IPS DF 6.9 (cell line): ENCODE results near the gene NPRL2.

ENCODE experiments used
- DNase-seq: peaks from one replicate; pipeline ENCODE4 v3.0.0-alpha.2; 2013; ENCODE audit warnings: low read depth, low spot score
- H3K27ac ChIP-seq: one replicate; pipeline ENCODE4 v1.5.1; 2013; ENCODE audit warnings: low read length, control low read depth
- H3K27me3 ChIP-seq: 2 replicates; pipeline ENCODE4 v1.6.1; 2013; ENCODE audit warnings: mild to moderate bottlenecking, low read length; ENCODE audit not compliant: control insufficient read depth, insufficient read depth
- H3K36me3 ChIP-seq: 2 replicates; pipeline ENCODE4 v1.6.1; 2013; ENCODE audit warnings: low read length; ENCODE audit not compliant: control insufficient read depth, insufficient read depth
- H3K4me1 ChIP-seq: 2 replicates; pipeline ENCODE4 v1.6.1; 2013; ENCODE audit warnings: low read length; ENCODE audit not compliant: control insufficient read depth, insufficient read depth
- H3K4me3 ChIP-seq: 2 replicates; pipeline ENCODE4 v1.5.1; 2013; ENCODE audit warnings: mild to moderate bottlenecking, low read length
- H3K9me3 ChIP-seq: 2 replicates; pipeline ENCODE4 v1.6.1; 2013; ENCODE audit warnings: low read length, inconsistent platforms; ENCODE audit not compliant: control insufficient read depth, insufficient read depth
- WGBS: extraction: QIAGEN DNeasy Blood & Tissue Kit; methylation state at CpG from one replicate; pipeline ENCODE4 v1.1.7; 2013; ENCODE audit warnings: mixed read lengths, missing lambda C conversion rate; ENCODE audit not compliant: insufficient read length, insufficient coverage; 5-methylcytosine and 5-hydroxymethylcytosine counted together

The NPRL2 gene

DNA sequence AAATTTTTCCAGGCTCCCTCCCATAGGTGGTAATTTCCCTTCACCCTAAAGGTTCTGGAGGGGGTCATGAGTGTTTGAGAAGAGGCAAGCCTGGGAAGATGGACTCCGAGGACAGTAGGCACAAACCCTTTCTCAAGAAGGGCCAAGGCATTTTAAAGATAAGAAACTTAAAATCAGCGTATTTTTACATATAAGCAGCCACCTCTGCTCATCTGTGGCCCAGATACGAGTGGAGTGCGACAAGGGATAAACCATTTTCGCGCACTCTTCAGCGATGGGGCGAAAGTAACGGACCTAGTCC, 10.5 kb downstream of the NPRL2 start:
- no peaks in the 10 kb centered on the region for H3K9me3 ChIP-seq
- no CpG with 5 or more reads among the region's 9 CpGs for WGBS
- peaks cover 3% of the 10 kb centered on the region; the same call in 1 of the 2 replicates for H3K4me1 ChIP-seq
- no peak for DNase-seq
- H3K27ac ChIP-seq, result no peak overlapping the region
- H3K4me3 ChIP-seq, result peak overlapping the region; percentile 40; the same call in 1 of the 2 replicates
- H3K36me3 ChIP-seq, result no peaks in the 10 kb centered on the region
- peaks cover 16% of the 10 kb centered on the region; the same call in 1 of the 2 replicates for H3K27me3 ChIP-seq

DNA sequence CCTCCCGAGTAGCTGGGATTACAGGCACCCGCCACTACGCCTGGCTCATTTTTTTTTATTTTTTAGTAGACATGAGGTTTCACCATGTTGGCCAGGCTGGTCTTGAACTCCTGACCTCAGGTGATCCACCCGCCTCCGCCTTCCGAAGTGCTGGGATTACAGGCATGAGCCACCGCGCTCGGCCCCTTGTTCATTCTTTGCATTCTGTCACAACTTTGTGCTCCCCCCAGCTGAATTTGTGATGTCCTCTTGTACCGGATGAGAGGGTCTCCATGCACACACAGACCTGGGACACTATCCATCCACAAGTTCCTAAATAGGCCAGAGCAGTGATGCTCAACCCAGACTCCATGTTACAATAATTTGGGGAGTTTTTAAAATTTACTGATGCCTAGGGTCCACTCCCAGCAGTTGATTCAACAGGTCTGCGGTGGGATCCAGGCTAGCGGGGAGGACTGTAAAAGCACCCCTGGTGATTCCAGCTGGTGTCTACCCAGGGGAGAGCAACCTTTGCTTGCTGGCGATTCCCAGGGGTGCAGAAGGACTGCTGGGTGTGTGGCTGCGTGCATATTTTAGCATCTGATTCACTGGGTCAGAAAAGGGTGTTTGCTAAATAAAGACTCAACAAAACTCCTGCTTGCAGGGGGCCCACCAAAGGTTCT, 11.0 kb downstream of the NPRL2 start:
- Histone ChIP-seq H3K27me3 (peaks cover 14% of the 10 kb centered on the region; the same call in 1 of the 2 replicates), H3K36me3 (no peaks in the 10 kb centered on the region), H3K4me3 (no peak overlapping the region), H3K27ac (no peak overlapping the region), H3K4me1 (peaks cover 3% of the 10 kb centered on the region; the same call in 1 of the 2 replicates), H3K9me3 (no peaks in the 10 kb centered on the region)
- WGBS, result no CpG with 5 or more reads among the region's 14 CpGs
- DNase-seq, result no peak

DNA sequence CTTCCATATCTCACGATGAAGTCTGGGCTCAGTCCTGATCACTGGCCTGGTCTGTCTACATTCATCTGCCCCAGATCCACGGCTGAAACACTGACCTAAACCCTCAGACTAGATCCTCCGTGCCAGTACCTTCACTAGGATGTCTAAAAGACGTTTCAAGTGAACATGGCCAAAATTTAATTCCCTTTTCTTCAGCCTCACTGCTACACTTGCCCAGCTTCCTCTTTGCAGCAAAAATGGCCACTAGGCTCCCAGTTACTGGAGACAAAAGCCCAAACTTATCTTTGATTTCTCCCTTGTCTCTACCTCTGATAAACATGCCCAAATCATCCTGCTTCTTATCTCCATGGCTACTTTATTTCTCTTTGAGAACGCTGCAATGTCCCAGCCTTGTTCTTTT, 11.6 kb downstream of the NPRL2 start:
- no peaks in the 10 kb centered on the region for H3K9me3 ChIP-seq
- DNase-seq, result no peak
- no peak overlapping the region for H3K27ac ChIP-seq
- peaks cover 3% of the 10 kb centered on the region; the same call in 1 of the 2 replicates for H3K4me1 ChIP-seq
- peaks cover 14% of the 10 kb centered on the region; the same call in 1 of the 2 replicates for H3K27me3 ChIP-seq
- no peaks in the 10 kb centered on the region for H3K36me3 ChIP-seq
- WGBS, result no CpG with 5 or more reads among the region's 5 CpGs
- no peak overlapping the region for H3K4me3 ChIP-seq

DNA sequence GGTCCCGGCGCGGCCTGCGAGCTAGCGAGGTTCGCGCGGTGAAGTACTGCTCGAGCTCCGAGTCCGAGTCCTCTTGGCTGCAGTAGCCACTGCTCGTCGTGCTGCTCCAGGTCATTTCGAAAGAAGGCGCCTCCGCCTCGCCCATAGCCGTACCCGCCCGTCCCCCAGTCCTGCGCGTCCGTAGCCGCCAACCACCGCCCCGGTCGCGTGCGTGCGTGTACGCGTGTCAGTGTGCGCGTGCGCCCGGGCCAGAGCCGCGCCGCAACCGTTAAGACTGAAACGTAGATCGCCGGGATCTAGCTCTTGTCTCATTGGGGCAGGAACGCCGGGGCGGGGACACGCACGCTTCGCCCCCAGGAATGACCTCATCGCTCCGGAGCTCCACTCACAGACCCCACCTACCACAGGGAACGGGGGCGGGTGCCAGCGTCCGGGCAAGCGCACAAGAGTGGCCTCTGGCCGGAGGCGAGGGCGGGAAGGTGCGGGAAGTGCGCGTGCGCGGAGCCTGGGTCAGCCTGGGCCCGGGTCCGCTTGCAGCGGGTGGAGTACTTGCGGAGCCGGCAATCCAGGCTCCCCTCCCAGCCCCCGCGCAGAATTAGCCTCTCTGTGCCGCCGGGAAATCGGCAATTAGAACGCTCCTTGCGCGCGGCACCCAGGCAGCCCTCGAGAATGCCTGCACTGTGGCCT, 13.3 kb downstream of the NPRL2 start:
- Histone ChIP-seq H3K4me3 (peak overlapping the region; percentile 81), H3K27me3 (peaks cover 14% of the 10 kb centered on the region; the same call in 1 of the 2 replicates), H3K4me1 (peaks cover 3% of the 10 kb centered on the region; the same call in 1 of the 2 replicates), H3K27ac (no peak overlapping the region), H3K9me3 (no peaks in the 10 kb centered on the region), H3K36me3 (no peaks in the 10 kb centered on the region)
- no CpG with 5 or more reads among the region's 79 CpGs for WGBS
- DNase-seq, result no peak

DNA sequence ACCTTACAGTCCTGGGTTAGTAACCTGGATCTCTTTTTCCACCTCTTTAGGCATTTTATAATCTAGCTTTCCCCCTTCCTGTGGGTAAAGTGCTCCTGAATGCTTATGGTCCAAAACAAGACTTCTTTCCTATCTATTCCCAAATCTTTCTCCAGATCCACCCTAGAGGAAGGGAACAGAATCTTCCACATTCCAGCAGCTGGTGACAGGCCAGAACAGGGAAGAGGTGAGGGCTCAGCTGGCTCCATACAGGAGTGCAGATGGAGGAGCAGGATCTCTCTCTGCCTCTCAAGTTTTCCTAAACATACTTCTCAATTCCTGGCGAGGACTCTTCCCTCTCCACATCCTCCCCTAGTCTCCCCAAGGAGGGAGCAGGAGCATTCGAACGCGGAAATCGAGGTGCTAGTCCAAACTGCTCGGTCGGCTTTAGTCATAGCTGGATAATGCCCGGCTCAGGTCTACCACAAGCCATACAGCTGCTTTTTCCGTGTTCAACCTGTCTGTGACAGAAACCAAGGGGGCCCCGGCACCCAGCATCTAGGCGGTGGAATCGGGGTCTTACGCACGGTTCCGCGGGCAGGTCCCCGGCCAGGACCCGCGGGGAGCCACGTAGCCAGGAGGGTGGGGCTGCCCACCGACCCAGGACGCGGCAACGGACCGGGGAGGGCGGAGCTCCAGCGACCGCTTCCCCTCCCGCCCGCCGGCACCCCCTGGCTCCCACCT, 14.0 kb downstream of the NPRL2 start:
- Histone ChIP-seq H3K4me3 (peak overlapping the region; percentile 81; the same call in 1 of the 2 replicates), H3K36me3 (peaks cover under 1% of the 10 kb centered on the region; the same call in 1 of the 2 replicates), H3K27me3 (peaks cover 14% of the 10 kb centered on the region; the same call in 1 of the 2 replicates), H3K9me3 (no peaks in the 10 kb centered on the region), H3K4me1 (peaks cover 3% of the 10 kb centered on the region; the same call in 1 of the 2 replicates), H3K27ac (no peak overlapping the region)
- no peak for DNase-seq
- WGBS, result no CpG with 5 or more reads among the region's 31 CpGs

DNA sequence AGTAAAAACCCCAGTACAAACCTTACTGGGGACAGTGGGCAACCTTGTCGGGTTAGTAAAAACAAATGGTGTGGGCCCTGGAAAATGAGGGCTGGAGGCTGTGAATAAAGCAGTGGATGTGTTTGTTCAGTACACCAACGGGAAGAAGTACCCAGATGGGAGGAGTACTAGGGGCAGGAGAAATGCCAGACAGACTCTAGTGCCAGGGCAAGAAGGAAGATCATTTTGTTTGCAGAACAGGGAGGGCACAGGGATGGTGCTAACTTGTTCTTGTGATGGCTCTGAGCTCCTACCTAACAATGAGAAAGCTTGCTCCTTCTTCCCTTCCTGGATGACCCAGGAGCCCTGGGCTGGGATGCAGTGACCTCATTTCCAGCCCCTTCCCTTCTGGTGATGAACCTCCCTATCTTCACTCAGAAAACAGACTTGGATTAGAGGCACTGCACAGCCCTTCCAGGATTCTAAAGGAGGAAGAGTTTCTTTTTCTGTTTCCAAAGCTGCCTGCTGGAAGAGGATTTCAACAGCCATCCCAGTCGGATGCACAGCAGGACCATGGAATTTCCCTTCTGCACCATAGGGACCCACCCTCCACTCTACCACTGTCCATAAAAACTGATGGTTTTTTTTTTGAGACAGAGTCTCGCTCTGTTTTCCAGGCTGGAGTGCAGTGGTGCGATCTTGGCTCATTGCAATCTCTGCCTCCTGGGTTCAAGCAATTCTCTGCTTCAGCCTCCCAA, 16.1 kb downstream of the NPRL2 start:
- Histone ChIP-seq H3K4me1 (no peaks in the 10 kb centered on the region), H3K27ac (no peak overlapping the region), H3K4me3 (no peak overlapping the region), H3K36me3 (peaks cover 14% of the 10 kb centered on the region), H3K27me3 (peaks cover 4% of the 10 kb centered on the region; the same call in 1 of the 2 replicates), H3K9me3 (no peaks in the 10 kb centered on the region)
- WGBS, result no CpG with 5 or more reads among the region's 5 CpGs
- DNase-seq, result no peak

DNA sequence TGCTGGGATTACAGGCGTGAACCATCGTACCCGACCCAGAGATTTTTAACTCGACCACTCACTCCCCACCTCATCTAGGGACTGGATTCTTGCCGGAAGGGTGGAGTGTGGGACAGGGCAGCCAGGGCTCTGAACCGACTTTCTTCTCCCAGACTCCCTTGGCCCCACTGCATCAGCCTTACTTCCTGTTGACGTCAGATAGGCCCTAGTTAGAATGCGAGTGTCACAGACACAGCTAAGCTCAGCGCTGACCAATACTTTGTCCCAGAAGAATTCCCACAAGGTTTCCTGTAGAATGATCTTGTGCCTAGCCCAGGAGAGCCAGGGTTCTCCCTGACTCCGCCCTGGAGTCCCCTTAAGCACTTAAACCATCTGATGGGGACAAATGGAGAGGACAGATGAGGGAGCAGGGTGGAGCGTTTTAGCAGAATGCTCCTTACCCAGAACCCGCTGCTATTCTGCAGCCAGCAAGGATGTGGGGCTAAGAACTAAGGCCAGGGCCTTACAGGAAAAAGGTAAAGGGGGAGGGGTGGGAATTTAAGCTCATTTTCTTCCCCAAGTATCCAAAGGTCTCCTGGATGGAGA, 16.7 kb downstream of the NPRL2 start:
- H3K27ac ChIP-seq, result no peak overlapping the region
- no peaks in the 10 kb centered on the region for H3K4me1 ChIP-seq
- H3K4me3 ChIP-seq, result no peak overlapping the region
- peaks cover 14% of the 10 kb centered on the region for H3K36me3 ChIP-seq
- no peaks in the 10 kb centered on the region for H3K9me3 ChIP-seq
- WGBS, result no CpG with 5 or more reads among the region's 12 CpGs
- H3K27me3 ChIP-seq, result peaks cover 1% of the 10 kb centered on the region; the same call in 1 of the 2 replicates
- DNase-seq, result no peak

DNA sequence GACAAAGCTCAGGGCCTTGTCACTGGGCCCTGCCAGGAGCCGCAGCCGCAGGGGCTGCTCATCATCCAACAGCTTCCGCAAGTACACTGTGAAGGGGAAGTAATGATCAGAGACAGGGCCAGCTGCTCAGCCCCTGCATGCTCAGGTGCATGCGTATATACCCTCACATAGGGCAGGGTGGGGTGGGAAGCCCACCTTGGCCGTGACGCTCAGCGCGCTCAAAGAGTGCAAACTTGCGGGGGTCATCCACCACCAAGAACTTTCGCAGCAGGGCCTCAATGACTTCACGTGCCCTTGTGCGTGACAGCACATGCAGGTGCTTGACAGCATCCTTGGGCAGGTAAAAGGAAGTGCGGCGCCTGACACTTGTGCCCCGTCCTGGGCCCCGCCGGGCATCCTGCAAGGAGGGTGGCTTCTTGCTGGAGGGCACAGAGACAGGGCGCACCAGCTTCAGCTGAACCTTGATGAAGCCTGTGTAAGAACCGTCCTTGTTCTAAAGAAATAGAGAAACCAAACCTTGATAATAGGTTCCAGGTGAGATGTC, 19.1 kb downstream of the NPRL2 start:
- Histone ChIP-seq H3K4me3 (no peak overlapping the region), H3K27me3 (no peaks in the 10 kb centered on the region), H3K9me3 (no peaks in the 10 kb centered on the region), H3K36me3 (peaks cover 14% of the 10 kb centered on the region), H3K27ac (no peak overlapping the region), H3K4me1 (no peaks in the 10 kb centered on the region)
- no CpG with 5 or more reads among the region's 19 CpGs for WGBS
- no peak for DNase-seq

DNA sequence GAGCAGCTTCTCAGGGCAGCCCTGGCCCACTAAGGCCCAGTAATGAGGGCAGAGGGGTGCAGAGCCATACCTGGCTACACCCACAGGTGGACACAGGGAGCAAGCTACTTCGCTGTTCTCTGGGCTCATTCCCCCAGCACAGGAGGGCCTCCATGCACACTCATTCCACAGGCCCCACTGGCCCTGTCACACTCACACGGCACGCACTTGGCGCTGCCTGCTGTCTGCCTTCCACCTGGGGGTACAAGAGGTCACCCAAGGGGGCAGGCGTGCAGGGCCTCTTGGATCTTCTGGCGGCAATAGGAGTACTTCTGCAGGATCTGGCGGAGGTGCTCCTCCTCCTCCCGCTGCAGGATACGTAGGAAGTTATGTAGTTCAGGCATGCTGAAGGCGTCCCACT, 20.2 kb downstream of the NPRL2 start:
- no CpG with 5 or more reads among the region's 10 CpGs for WGBS
- no peak overlapping the region for H3K27ac ChIP-seq
- no peak overlapping the region for H3K4me3 ChIP-seq
- no peaks in the 10 kb centered on the region for H3K9me3 ChIP-seq
- no peak for DNase-seq
- H3K4me1 ChIP-seq, result no peaks in the 10 kb centered on the region
- no peaks in the 10 kb centered on the region for H3K27me3 ChIP-seq
- H3K36me3 ChIP-seq, result peaks cover 18% of the 10 kb centered on the region
